Mesendoderm (in vitro differentiated cells): ENCODE results near the gene INCA1.

Experiments
- DNase-seq: peaks from one replicate; pipeline ENCODE4 v3.0.0; 2013
- H2AK5ac ChIP-seq: 2 replicates; pipeline ENCODE4 v1.6.1; 2013; ENCODE audit warnings: low read length, inconsistent platforms
- H2BK120ac ChIP-seq: 2 replicates; pipeline ENCODE4 v1.6.1; 2013; ENCODE audit warnings: low read depth, mild to moderate bottlenecking, low read length, moderate library complexity, mixed read lengths
- H2BK15ac ChIP-seq: replicated peaks from 2 replicates; pipeline ENCODE4 v1.6.1; 2013; ENCODE audit warnings: low read depth, mild to moderate bottlenecking, moderate library complexity
- H2BK5ac ChIP-seq: 2 replicates; pipeline ENCODE4 v1.6.1; 2013; ENCODE audit warnings: low read length, inconsistent platforms
- H3K18ac ChIP-seq: 2 replicates; pipeline ENCODE4 v1.6.1; 2013; ENCODE audit warnings: mild to moderate bottlenecking, low read length, mixed read lengths
- H3K23ac ChIP-seq: one replicate; pipeline ENCODE4 v1.6.1; 2013; ENCODE audit warnings: low read length
- H3K27ac ChIP-seq: 2 replicates; pipeline ENCODE4 v1.5.1; 2013; ENCODE audit warnings: low read depth, mild to moderate bottlenecking, inconsistent platforms, low read length, moderate library complexity
- H3K27me3 ChIP-seq: 2 replicates; pipeline ENCODE4 v1.6.1; 2013; ENCODE audit warnings: low read length, control low read depth, mild to moderate bottlenecking, inconsistent platforms; ENCODE audit not compliant: insufficient read depth, poor library complexity
- H3K36me3 ChIP-seq: 2 replicates; pipeline ENCODE4 v1.6.1; 2013; ENCODE audit warnings: low read length, inconsistent platforms; ENCODE audit not compliant: control insufficient read depth, insufficient read depth
- H3K4ac ChIP-seq: one replicate; pipeline ENCODE4 v1.6.1; 2013; ENCODE audit warnings: low read depth, mild to moderate bottlenecking, low read length, moderate library complexity
- H3K4me1 ChIP-seq: 2 replicates; pipeline ENCODE4 v1.6.1; 2013; ENCODE audit warnings: low read depth, low read length, inconsistent platforms; ENCODE audit not compliant: control insufficient read depth
- H3K4me2 ChIP-seq: 2 replicates; pipeline ENCODE4 v1.6.1; 2013; ENCODE audit warnings: low read length
- H3K4me3 ChIP-seq: 2 replicates; pipeline ENCODE4 v1.5.1; 2013; ENCODE audit warnings: mild to moderate bottlenecking, low read length
- H3K56ac ChIP-seq: one replicate; pipeline ENCODE4 v1.6.1; 2013; ENCODE audit warnings: low read length
- H3K79me1 ChIP-seq: 2 replicates; pipeline ENCODE4 v1.6.1; 2013; ENCODE audit warnings: low read length, inconsistent platforms
- H3K79me2 ChIP-seq: 2 replicates; pipeline ENCODE4 v1.6.1; 2013; ENCODE audit warnings: mild to moderate bottlenecking, low read length; ENCODE audit not compliant: control insufficient read depth, insufficient read depth
- H3K9ac ChIP-seq: 2 replicates; pipeline ENCODE4 v1.6.1; 2013; ENCODE audit warnings: low read length, inconsistent platforms
- H4K5ac ChIP-seq: one replicate; pipeline ENCODE4 v1.6.1; 2013; ENCODE audit warnings: low read length
- H4K8ac ChIP-seq: one replicate; pipeline ENCODE4 v1.6.1; 2013; ENCODE audit warnings: low read depth, mild to moderate bottlenecking, control low read depth, low read length, moderate library complexity
- WGBS: extraction: QIAGEN DNeasy Blood & Tissue Kit; methylation state at CpG from one replicate; pipeline ENCODE4 v1.1.7; 2013; ENCODE audit warnings: low lambda C conversion rate, missing lambda C conversion rate; ENCODE audit not compliant: insufficient coverage; ENCODE audit errors: extremely low coverage; 5-methylcytosine and 5-hydroxymethylcytosine counted together

INCA1 gene

DNA sequence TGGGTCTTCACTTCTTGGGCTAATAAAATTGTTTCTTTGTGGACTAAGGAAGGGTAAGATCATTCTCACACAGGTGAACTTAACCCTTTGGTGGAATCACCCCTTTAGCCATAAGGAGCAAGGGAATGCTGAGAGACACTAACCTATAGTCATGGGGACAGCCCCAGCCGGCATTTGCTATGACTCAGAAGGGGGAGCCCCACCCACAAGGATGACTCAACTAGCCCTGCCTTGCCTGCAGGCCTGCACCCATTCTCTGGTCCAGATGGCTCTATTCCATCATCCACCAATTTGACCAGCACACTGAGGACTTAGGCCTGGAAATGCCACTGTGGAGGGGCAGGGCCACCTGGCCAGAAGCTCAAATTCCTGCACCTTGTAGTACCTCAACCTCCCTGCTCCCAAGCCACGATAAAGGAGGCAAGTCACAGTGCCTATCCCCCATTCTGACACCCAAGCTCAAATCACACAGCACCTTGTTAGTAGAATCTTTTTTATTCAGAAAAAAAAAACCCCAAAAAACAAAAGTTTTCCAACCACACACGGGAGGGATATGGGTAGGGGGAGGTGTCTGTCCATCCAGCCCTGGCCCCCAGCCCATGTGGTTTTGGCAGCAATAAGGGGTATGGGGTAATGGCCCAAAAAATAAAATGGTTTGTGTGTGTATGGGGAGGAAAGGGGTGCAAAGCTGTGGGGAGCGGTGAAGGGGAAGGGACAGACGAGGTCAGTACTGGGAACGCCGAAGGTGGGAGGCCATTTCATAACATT, 52.0 kb downstream of the INCA1 start:
- H3K9ac ChIP-seq: peak overlapping the region; percentile 84
- no peak overlapping the region for H3K4me3 ChIP-seq
- peaks cover 62% of the 10 kb centered on the region for H3K79me2 ChIP-seq
- H3K36me3 ChIP-seq: peaks cover 17% of the 10 kb centered on the region
- H3K23ac ChIP-seq: no peak overlapping the region
- H3K4ac ChIP-seq: no peak overlapping the region
- peak overlapping the region; percentile 16 for H3K4me2 ChIP-seq
- H3K56ac ChIP-seq: peak overlapping the region; percentile 47
- DNase-seq: peak; percentile 86
- peaks cover 4% of the 10 kb centered on the region for H3K4me1 ChIP-seq
- H3K27ac ChIP-seq: peak overlapping the region; percentile 26
- no peak overlapping the region for H2AK5ac ChIP-seq
- no peak overlapping the region for H4K5ac ChIP-seq
- no peak overlapping the region for H2BK120ac ChIP-seq
- no peak overlapping the region for H2BK15ac ChIP-seq
- no peaks in the 10 kb centered on the region for H3K27me3 ChIP-seq
- H3K79me1 ChIP-seq: peaks cover 16% of the 10 kb centered on the region
- WGBS: no CpG with 5 or more reads among the region's 7 CpGs
- H4K8ac ChIP-seq: no peak overlapping the region
- no peak overlapping the region for H3K18ac ChIP-seq
- H2BK5ac ChIP-seq: no peak overlapping the region

DNA sequence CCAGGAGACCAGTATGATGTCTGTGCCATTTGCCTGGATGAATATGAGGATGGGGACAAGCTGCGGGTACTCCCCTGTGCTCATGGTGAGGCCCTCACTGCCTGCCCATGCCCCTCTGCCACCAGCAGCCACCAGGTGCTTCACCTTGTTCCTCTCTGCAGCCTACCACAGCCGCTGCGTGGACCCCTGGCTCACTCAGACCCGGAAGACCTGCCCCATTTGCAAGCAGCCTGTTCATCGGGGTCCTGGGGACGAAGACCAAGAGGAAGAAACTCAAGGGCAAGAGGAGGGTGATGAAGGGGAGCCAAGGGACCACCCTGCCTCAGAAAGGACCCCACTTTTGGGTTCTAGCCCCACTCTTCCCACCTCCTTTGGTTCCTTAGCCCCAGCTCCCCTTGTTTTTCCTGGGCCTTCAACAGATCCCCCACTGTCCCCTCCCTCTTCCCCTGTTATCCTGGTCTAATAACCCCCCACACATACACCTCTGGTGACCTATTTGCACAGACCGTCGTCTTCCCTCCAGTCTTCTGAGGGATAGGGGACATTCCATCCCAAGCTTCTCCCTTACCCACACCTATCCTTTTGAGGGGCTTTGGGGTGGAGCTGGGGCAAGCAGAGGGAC, 52.7 kb downstream of the INCA1 start:
- H3K23ac ChIP-seq: no peak overlapping the region
- peak overlapping the region; percentile 47 for H3K56ac ChIP-seq
- H3K18ac ChIP-seq: no peak overlapping the region
- no peak overlapping the region for H2BK120ac ChIP-seq
- H4K5ac ChIP-seq: no peak overlapping the region
- H2AK5ac ChIP-seq: no peak overlapping the region
- H4K8ac ChIP-seq: no peak overlapping the region
- H3K27ac ChIP-seq: no peak overlapping the region
- H2BK15ac ChIP-seq: no peak overlapping the region
- H3K79me2 ChIP-seq: peaks cover 62% of the 10 kb centered on the region
- H2BK5ac ChIP-seq: no peak overlapping the region
- H3K36me3 ChIP-seq: peaks cover 17% of the 10 kb centered on the region
- no peak overlapping the region for H3K4me2 ChIP-seq
- H3K79me1 ChIP-seq: peaks cover 16% of the 10 kb centered on the region
- DNase-seq: no peak
- H3K27me3 ChIP-seq: no peaks in the 10 kb centered on the region
- H3K4me3 ChIP-seq: no peak overlapping the region
- peaks cover 4% of the 10 kb centered on the region for H3K4me1 ChIP-seq
- H3K9ac ChIP-seq: peak overlapping the region; percentile 12
- no CpG with 5 or more reads among the region's 8 CpGs for WGBS
- no peak overlapping the region for H3K4ac ChIP-seq

DNA sequence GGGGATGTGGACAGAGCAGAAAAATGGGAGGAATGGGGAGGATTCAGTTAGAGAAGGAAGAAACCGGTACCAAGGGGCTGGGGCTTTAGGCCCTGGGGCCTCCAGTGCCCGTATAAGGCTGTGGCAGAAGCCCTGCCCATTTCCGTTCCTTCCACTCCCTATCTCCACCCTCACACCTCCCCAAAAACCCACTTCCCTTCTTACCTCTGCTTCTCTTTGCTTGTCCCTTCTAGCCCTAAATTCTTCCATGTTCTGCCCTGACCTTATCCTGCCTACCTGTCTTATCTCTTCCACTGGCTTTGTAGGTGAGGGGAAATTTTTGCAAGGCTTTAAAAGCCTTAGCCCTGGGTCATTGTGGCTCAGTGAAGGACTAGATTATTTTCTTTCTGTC, 53.2 kb downstream of the INCA1 start:
- no peak overlapping the region for H2BK120ac ChIP-seq
- peaks cover 17% of the 10 kb centered on the region for H3K36me3 ChIP-seq
- WGBS: no CpG with 5 or more reads among the region's 3 CpGs
- no peak overlapping the region for H3K4ac ChIP-seq
- no peak overlapping the region for H4K5ac ChIP-seq
- H3K27me3 ChIP-seq: no peaks in the 10 kb centered on the region
- H3K23ac ChIP-seq: no peak overlapping the region
- no peak overlapping the region for H3K18ac ChIP-seq
- H3K9ac ChIP-seq: peak overlapping the region; percentile 12
- no peak overlapping the region for H2BK5ac ChIP-seq
- no peak overlapping the region for H4K8ac ChIP-seq
- H2AK5ac ChIP-seq: no peak overlapping the region
- H3K79me1 ChIP-seq: peaks cover 16% of the 10 kb centered on the region
- no peak overlapping the region for H3K4me2 ChIP-seq
- H2BK15ac ChIP-seq: no peak overlapping the region
- peaks cover 63% of the 10 kb centered on the region for H3K79me2 ChIP-seq
- DNase-seq: peak; percentile 27
- peak overlapping the region; percentile 47 for H3K56ac ChIP-seq
- no peak overlapping the region for H3K4me3 ChIP-seq
- H3K4me1 ChIP-seq: peaks cover 4% of the 10 kb centered on the region
- no peak overlapping the region for H3K27ac ChIP-seq

DNA sequence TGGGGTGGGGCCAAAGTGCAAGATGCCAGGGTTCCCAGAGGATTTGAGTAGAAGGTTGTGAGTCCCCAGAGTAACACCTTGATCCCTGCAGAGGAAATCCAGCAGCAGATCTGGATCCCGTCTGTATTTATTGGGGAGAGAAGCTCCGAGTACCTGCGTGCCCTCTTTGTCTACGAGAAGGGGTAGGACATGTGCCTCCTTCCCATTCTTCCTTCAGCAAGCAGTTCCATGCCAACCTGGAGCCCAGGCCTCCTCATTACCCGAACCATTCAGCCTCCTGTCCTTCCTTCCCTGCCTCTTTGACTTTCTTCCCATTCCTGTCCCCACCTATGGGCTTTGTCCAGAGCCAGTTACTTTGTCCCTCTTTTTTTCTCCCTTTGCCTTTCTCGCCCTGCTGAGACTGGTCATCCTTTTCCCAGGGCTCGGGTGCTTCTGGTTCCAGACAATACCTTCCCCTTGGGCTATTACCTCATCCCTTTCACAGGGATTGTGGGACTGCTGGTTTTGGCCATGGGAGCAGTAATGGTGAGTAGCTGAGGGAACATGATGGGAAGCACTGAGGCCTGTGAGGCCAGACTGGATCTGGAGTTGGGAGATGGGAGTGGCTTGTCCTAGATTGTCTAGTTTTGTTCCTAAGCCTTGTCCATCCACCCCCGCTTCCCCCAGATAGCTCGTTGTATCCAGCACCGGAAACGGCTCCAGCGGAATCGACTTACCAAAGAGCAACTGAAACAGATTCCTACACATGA, 54.4 kb downstream of the INCA1 start:
- no CpG with 5 or more reads among the region's 13 CpGs for WGBS
- Histone ChIP-seq H3K36me3 (peaks cover 17% of the 10 kb centered on the region), H3K27ac (no peak overlapping the region), H3K18ac (no peak overlapping the region), H3K79me1 (peaks cover 24% of the 10 kb centered on the region), H2BK120ac (no peak overlapping the region), H3K4ac (no peak overlapping the region), H3K79me2 (peaks cover 69% of the 10 kb centered on the region), H3K4me3 (no peak overlapping the region), H2BK5ac (no peak overlapping the region), H3K4me1 (peaks cover 8% of the 10 kb centered on the region), H3K4me2 (no peak overlapping the region), H3K56ac (no peak overlapping the region), H4K5ac (no peak overlapping the region), H3K23ac (no peak overlapping the region), H2BK15ac (no peak overlapping the region), H2AK5ac (no peak overlapping the region), H3K27me3 (no peaks in the 10 kb centered on the region), H4K8ac (no peak overlapping the region), H3K9ac (no peak overlapping the region)
- DNase-seq: no peak

DNA sequence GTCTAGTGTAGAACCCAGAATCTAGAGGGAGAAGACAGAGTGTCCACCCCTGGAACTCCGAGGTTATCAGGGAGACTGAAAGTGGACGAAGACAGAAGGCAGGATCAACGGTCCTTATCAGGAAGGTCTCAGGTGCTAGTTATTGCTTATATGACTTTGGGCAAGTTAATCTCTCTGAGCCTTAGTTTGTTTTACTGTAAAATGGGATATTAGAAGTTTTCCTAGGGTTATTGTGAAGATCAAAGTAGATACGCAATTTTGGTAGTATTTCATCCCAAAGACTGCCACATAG, 56.1 kb downstream of the INCA1 start:
- no peak overlapping the region for H2AK5ac ChIP-seq
- peaks cover 23% of the 10 kb centered on the region for H3K79me1 ChIP-seq
- H3K79me2 ChIP-seq: peaks cover 53% of the 10 kb centered on the region

More for the DNA sequence above, 56.1 kb downstream of the INCA1 start:
- DNase-seq: no peak
- Histone ChIP-seq H3K4ac (no peak overlapping the region), H2BK5ac (no peak overlapping the region), H3K9ac (peak overlapping the region; percentile 87), H3K27ac (no peak overlapping the region), H3K36me3 (peaks cover 10% of the 10 kb centered on the region), H3K18ac (no peak overlapping the region), H4K8ac (no peak overlapping the region), H4K5ac (no peak overlapping the region), H3K27me3 (no peaks in the 10 kb centered on the region), H3K56ac (peak overlapping the region; percentile 97), H2BK120ac (no peak overlapping the region), H3K4me1 (peaks cover 6% of the 10 kb centered on the region), H3K4me2 (peak overlapping the region; percentile 87), H3K23ac (no peak overlapping the region), H3K4me3 (peak overlapping the region; percentile 95), H2BK15ac (no peak overlapping the region)
- no CpG with 5 or more reads among the region's 4 CpGs for WGBS
